Measurements from ENCODE around the gene LITAFD.

The LITAFD gene

GRCh38 chr16:8882041-8882617 lies at the start of gene LITAFD:
Gene LITAFD (plus strand): TSS chr16:8882351. CDS start chr16:8884356, 2,005 bp downstream.
- TF ChIP-seq CEBPB (IDR thresholded peaks at IDR 0.05): no peak
- TF ChIP-seq TCF12 (IDR thresholded peaks at IDR 0.05; ENCODE audit: low read depth): no peak
- no peak for TF ChIP-seq TAF1 (IDR thresholded peaks at IDR 0.05; ENCODE audit: low read depth)
- no peak for TF ChIP-seq TEAD4 (IDR thresholded peaks at IDR 0.05)
- TF ChIP-seq MAX (IDR thresholded peaks at IDR 0.05): no peak
- TF ChIP-seq FOXM1 (IDR thresholded peaks at IDR 0.05; ENCODE audit: borderline replicate concordance, low read depth): no peak
- no peak for TF ChIP-seq ZBTB7A (IDR thresholded peaks at IDR 0.05; ENCODE audit: low read depth)
- no peak for TF ChIP-seq RAD21 (IDR thresholded peaks at IDR 0.05; ENCODE audit: low read depth)
- TF ChIP-seq, protein P1, sequence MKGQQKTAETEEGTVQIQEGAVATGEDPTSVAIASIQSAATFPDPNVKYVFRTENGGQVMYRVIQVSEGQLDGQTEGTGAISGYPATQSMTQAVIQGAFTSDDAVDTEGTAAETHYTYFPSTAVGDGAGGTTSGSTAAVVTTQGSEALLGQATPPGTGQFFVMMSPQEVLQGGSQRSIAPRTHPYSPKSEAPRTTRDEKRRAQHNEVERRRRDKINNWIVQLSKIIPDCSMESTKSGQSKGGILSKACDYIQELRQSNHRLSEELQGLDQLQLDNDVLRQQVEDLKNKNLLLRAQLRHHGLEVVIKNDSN (IDR thresholded peaks at IDR 0.05): no peak
- no peak for TF ChIP-seq YY1 (IDR thresholded peaks at IDR 0.05; ENCODE audit: low read depth)
- no peak for TF ChIP-seq NFIC (IDR thresholded peaks at IDR 0.05)

DNA sequence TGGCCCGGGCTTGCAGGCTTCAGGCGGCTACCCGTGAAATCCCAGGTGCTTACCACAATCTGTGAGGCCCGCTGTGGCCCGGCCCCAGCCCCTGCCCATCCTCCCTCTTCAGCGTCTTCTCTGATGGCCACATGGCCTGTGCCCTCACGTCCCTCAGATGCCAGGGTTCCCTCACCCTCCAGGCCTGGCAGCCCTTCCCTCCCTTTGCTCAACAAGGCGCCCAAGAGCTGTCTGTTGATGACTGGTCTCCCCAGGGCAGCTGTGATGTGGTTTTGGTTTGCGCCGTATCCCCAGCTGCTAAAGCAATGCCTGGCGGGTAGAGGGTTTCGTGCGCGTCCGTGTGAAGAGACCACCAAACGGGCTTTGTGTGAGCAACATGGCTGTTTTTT lies 49.4 kb upstream of the LITAFD start:
- TF ChIP-seq TAF1 (IDR thresholded peaks at IDR 0.05; ENCODE audit: low read depth) (no peak), EGR1 (IDR thresholded peaks at IDR 0.05) (no peak), TEAD4 (IDR thresholded peaks at IDR 0.05) (no peak), NFIC (IDR thresholded peaks at IDR 0.05) (no peak), ZBTB7A (IDR thresholded peaks at IDR 0.05; ENCODE audit: low read depth) (no peak), CEBPB (IDR thresholded peaks at IDR 0.05) (no peak), YY1 (IDR thresholded peaks at IDR 0.05; ENCODE audit: low read depth) (no peak), CREB1 (IDR thresholded peaks at IDR 0.05; ENCODE audit: low read depth) (no peak), EP300 (IDR thresholded peaks at IDR 0.05; ENCODE audit: borderline replicate concordance) (no peak), MAX (IDR thresholded peaks at IDR 0.05) (no peak), TCF12 (IDR thresholded peaks at IDR 0.05; ENCODE audit: low read depth) (no peak), FOXM1 (IDR thresholded peaks at IDR 0.05; ENCODE audit: borderline replicate concordance, low read depth) (no peak), REST (IDR thresholded peaks at IDR 0.05; ENCODE audit: low read depth) (no peak), RAD21 (IDR thresholded peaks at IDR 0.05; ENCODE audit: low read depth) (no peak)
- TF ChIP-seq, protein P1 (IDR thresholded peaks at IDR 0.05): no peak

GRCh38 chr16:8845699-8846298 lies 36.4 kb upstream of the LITAFD start:
- TF ChIP-seq CREB1 (IDR thresholded peaks at IDR 0.05; ENCODE audit: low read depth) (no peak), TEAD4 (IDR thresholded peaks at IDR 0.05) (no peak), FOXM1 (IDR thresholded peaks at IDR 0.05; ENCODE audit: borderline replicate concordance, low read depth) (no peak), MAX (IDR thresholded peaks at IDR 0.05) (no peak), ZBTB7A (IDR thresholded peaks at IDR 0.05; ENCODE audit: low read depth) (no peak)

DNA sequence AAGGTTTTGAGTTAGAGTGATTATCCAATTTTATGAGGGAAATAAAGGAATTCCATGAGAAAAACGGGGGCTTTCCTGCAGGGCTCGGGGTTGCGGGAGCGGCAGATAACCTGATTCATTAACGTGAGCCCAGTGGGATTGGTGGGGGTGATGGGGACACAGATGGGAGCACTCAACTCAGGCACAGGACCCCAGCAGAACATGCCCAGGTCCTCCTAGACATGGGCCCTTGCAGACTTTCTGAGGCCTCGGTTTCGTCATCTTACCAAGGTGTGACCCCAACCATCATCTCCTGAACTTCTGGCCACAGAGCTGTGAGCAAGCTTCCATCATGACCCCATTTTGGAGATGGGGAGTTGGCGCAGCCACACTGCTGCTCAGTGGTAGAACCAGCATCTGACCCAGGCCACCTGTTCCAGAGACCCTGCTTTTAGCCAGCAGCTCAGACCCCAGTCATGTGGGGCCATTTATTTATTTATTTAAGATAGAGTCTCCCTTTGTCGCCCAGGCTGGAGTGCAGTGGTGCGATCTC lies 35.7 kb upstream of the LITAFD start:
- TF ChIP-seq ZBTB7A (IDR thresholded peaks at IDR 0.05; ENCODE audit: low read depth) (no peak), TEAD4 (IDR thresholded peaks at IDR 0.05) (no peak), FOXM1 (IDR thresholded peaks at IDR 0.05; ENCODE audit: borderline replicate concordance, low read depth) (no peak), EGR1 (IDR thresholded peaks at IDR 0.05) (no peak), TCF12 (IDR thresholded peaks at IDR 0.05; ENCODE audit: low read depth) (no peak), CEBPB (IDR thresholded peaks at IDR 0.05) (no peak), YY1 (IDR thresholded peaks at IDR 0.05; ENCODE audit: low read depth) (no peak), MAX (IDR thresholded peaks at IDR 0.05) (no peak), CREB1 (IDR thresholded peaks at IDR 0.05; ENCODE audit: low read depth) (no peak), RAD21 (IDR thresholded peaks at IDR 0.05; ENCODE audit: low read depth) (no peak)
- TF ChIP-seq, protein P1 (IDR thresholded peaks at IDR 0.05): no peak

DNA sequence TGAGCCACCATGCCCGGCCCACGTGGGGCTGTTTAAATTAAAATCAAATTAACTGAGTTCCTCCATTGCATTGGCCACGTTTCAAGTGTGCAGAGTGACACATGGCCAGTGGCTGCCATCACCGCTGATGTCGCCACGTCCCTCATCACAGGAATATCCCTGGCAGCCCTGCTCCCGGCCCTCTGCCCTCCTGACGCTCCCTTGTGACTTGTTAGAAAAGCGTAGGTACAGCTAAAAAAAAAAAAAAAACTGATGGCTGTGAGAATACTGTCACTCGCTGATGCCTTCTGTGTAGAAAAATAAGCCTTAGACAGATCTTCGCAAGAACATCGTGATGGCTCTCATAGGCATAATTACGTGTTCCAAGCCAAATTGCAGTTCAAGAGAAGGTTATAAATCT lies 35.0 kb upstream of the LITAFD start:
- TF ChIP-seq REST (IDR thresholded peaks at IDR 0.05; ENCODE audit: low read depth) (no peak), YY1 (IDR thresholded peaks at IDR 0.05; ENCODE audit: low read depth) (no peak), TEAD4 (IDR thresholded peaks at IDR 0.05) (no peak), CEBPB (IDR thresholded peaks at IDR 0.05) (no peak), ZBTB7A (IDR thresholded peaks at IDR 0.05; ENCODE audit: low read depth) (no peak), EGR1 (IDR thresholded peaks at IDR 0.05) (no peak), TAF1 (IDR thresholded peaks at IDR 0.05; ENCODE audit: low read depth) (no peak)
- TF ChIP-seq, protein P1 (IDR thresholded peaks at IDR 0.05): no peak

All from Ishikawa (cell line).